ENCODE results near the gene MLLT3. TPM values are rescaled to one million over a fixed set of nuclear protein-coding genes. Genes with fewer than 3 reads are reported as not detected.

MLLT3 gene
- total RNA-seq, 1 donor from 2014 or later = 7.7 TPM

DNA sequence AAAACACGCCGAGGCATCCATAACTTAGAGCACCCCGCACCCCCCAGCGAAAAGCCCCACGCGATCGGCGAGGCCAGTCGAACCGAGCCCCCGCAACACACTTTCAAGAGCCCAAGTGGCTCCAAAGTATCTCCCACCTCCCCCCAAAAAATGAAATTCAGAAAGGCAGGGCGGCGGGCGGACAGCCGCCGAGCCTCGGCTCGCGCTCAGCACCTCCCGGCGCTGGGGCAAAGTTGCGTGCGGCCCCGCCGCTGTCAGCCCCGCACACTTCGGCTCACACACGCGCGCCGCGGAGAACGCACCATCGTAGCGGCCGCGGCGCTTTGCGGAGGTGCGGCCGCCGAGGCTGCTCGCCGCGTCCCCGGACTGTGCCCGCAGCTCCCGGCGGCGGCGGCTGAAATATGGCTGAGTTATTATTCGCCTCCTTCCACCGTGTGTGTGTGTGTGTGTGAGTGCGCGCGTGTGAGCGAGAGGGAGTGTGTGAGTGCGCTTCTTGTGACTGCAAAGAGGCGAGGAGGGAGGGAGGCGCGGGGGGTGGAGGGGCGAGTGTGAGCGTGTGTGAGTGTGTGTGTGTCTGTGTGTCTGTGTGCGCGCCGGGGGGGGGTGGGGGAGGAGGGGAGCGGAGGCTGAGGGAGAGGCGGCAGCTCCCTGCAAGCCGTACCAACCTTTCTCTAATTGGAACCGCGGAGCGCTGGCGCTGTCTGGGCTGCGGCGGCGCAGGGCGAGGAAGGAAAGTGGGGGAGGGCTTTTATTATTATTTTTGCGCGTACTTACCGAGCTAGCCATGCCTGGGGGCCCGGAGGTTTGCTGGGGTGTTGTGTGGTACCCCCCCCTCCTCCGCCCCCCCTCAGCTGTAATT is 599 bp downstream of the MLLT3 start:
- no peaks in the 10 kb centered on the region for H3K36me3 Mint-ChIP-seq (ENCODE audit: low read depth)
- H3K27me3 Mint-ChIP-seq (ENCODE audit: low read depth) = no peaks in the 10 kb centered on the region
- H3K9me3 Mint-ChIP-seq (ENCODE audit: low read depth) = no peaks in the 10 kb centered on the region
- peak overlapping the region; percentile 89 for H3K4me3 Mint-ChIP-seq (ENCODE audit: unreplicated experiment)
- peak overlapping the region; percentile 72 for H3K27ac Mint-ChIP-seq (ENCODE audit: unreplicated experiment)
- peak; percentile 71 for DNase-seq (ENCODE audit: low spot score)
- TF ChIP-seq, protein P1, sequence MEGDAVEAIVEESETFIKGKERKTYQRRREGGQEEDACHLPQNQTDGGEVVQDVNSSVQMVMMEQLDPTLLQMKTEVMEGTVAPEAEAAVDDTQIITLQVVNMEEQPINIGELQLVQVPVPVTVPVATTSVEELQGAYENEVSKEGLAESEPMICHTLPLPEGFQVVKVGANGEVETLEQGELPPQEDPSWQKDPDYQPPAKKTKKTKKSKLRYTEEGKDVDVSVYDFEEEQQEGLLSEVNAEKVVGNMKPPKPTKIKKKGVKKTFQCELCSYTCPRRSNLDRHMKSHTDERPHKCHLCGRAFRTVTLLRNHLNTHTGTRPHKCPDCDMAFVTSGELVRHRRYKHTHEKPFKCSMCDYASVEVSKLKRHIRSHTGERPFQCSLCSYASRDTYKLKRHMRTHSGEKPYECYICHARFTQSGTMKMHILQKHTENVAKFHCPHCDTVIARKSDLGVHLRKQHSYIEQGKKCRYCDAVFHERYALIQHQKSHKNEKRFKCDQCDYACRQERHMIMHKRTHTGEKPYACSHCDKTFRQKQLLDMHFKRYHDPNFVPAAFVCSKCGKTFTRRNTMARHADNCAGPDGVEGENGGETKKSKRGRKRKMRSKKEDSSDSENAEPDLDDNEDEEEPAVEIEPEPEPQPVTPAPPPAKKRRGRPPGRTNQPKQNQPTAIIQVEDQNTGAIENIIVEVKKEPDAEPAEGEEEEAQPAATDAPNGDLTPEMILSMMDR (IDR thresholded peaks at IDR 0.05) = no peak
- H3K4me1 Mint-ChIP-seq (ENCODE audit: low read depth) = peaks cover 35% of the 10 kb centered on the region

DNA sequence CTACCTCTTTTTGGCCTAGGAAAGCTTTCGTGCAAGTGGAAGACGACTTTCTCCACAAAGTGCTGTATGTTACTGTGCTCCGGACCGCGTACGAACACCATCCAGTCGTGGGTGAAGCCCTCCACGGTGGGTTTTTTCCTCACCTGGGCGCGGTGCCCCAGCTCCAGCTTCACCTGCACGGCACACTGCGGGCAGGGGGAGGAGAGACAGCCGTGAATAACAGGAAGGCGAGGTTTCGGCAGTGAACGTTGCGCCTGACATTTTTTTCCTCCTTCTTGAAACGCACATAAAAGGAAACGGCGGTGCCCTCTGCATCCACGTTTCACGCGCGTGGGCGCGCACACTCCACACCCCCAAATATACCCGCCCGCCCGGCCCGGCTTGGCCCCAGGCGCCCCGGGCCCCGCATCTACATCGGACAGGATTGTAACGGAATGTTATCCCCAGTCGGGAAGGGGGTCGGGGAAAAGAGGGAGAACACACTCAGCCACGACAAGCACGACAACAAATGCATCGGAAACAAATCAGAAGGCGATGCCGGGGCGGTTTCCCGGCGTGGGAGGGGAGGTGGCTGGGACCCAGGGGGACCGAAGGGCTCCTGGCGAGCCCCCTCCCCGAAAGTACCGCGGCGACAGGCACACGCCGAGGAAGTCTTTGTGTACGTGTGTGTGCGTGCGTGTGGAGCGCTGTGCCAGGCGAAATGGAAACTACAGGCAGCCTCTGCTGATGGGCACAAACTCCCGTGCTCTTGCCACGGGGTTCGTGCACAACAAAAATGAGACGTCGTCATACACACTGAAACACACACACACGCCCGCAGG is 1.4 kb downstream of the MLLT3 start:
- DNase-seq (ENCODE audit: low spot score) = peak; percentile 67
- TF ChIP-seq, protein P1 (IDR thresholded peaks at IDR 0.05) = no peak
- Mint-ChIP-seq H3K9me3 (ENCODE audit: low read depth) (no peaks in the 10 kb centered on the region), H3K36me3 (ENCODE audit: low read depth) (no peaks in the 10 kb centered on the region), H3K27ac (ENCODE audit: unreplicated experiment) (peak overlapping the region; percentile 72), H3K4me3 (ENCODE audit: unreplicated experiment) (peak overlapping the region; percentile 89), H3K27me3 (ENCODE audit: low read depth) (no peaks in the 10 kb centered on the region), H3K4me1 (ENCODE audit: low read depth) (peaks cover 35% of the 10 kb centered on the region)

DNA sequence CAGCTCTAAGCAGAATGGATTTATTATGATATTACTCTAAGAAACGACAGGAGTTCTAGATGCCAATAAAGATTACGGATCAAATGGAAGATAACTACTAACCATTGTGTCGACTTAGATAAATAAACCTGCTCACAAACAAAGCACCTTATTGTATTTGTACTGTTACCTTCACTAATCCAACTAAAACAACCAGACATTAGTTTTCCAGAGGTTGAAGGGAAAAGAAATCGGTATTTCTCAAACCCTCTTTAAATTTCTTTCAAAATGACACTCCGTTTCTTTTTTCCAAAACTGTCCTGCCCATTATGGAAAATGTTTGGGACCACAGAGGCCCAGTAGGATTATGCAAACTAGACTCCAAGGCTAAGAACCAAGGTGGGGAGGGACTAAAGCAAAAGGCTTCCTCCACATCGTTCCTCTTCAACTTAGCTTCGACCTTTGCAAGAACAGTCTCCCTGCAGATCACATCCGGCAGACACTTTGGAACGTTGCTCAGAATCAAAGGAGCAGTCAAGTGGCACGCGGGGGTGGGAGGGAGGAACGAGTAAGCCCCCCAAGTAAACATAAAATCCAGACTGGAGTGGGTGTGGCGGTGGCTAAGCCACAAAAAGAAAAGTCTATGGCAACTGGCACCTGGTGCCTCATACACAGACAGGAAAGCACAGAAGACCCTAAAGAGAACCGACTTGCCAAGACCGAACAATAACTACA is 2.7 kb downstream of the MLLT3 start:
- TF ChIP-seq, protein P1 (IDR thresholded peaks at IDR 0.05) = no peak
- no peaks in the 10 kb centered on the region for H3K9me3 Mint-ChIP-seq (ENCODE audit: low read depth)
- peaks cover 30% of the 10 kb centered on the region for H3K4me1 Mint-ChIP-seq (ENCODE audit: low read depth)
- no peak overlapping the region for H3K27ac Mint-ChIP-seq (ENCODE audit: unreplicated experiment)
- DNase-seq (ENCODE audit: low spot score) = no peak
- no peaks in the 10 kb centered on the region for H3K36me3 Mint-ChIP-seq (ENCODE audit: low read depth)
- no peaks in the 10 kb centered on the region for H3K27me3 Mint-ChIP-seq (ENCODE audit: low read depth)
- H3K4me3 Mint-ChIP-seq (ENCODE audit: unreplicated experiment) = peak overlapping the region; percentile 58

DNA sequence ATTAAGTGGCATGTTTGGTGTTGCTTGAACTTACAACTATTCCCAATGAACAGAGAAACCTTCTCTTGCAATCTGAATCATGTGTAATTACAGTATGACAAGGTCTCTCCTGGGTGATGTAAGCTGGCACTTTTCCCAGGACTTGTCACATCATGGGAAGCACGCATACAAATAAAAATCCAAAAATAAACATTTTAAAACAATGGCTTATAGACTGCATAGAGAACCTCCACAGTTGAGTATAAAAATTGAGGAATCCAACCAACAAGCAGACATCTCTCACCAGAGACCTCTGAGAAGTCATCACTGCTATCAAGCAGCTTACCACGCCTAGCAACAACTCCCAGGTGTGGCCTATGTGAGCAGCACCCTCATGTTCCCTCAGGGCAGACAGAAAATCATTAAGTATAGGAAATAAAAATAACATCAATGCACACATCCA is 3.9 kb downstream of the MLLT3 start:
- Mint-ChIP-seq H3K4me1 (ENCODE audit: low read depth) (peaks cover 17% of the 10 kb centered on the region), H3K36me3 (ENCODE audit: low read depth) (no peaks in the 10 kb centered on the region), H3K27me3 (ENCODE audit: low read depth) (no peaks in the 10 kb centered on the region), H3K4me3 (ENCODE audit: unreplicated experiment) (no peak overlapping the region), H3K9me3 (ENCODE audit: low read depth) (no peaks in the 10 kb centered on the region), H3K27ac (ENCODE audit: unreplicated experiment) (no peak overlapping the region)
- DNase-seq (ENCODE audit: low spot score) = no peak
- TF ChIP-seq, protein P1 (IDR thresholded peaks at IDR 0.05) = no peak

DNA sequence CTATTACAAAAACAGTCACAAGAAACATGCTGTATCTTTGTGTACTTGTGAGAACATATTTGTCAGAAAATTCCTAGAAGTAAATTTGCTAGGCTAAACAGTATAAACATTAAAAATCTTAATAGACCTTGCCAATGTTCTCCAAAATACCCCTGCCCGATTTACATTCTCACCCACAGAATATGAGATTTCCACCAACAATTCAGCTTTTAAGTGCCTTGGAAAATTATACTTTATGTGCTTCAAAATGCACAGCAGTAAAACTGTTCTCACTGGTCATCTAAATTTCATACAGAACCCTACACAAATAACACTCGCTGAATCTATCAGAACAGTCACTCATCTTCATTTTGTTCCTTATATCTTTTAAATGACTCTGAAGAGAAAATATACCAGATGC is 5.5 kb downstream of the MLLT3 start:
- no peaks in the 10 kb centered on the region for H3K36me3 Mint-ChIP-seq (ENCODE audit: low read depth)
- H3K9me3 Mint-ChIP-seq (ENCODE audit: low read depth) = no peaks in the 10 kb centered on the region
- peaks cover 20% of the 10 kb centered on the region for H3K4me1 Mint-ChIP-seq (ENCODE audit: low read depth)
- TF ChIP-seq, protein P1 (IDR thresholded peaks at IDR 0.05) = no peak
- DNase-seq (ENCODE audit: low spot score) = no peak
- no peak overlapping the region for H3K27ac Mint-ChIP-seq (ENCODE audit: unreplicated experiment)
- H3K4me3 Mint-ChIP-seq (ENCODE audit: unreplicated experiment) = no peak overlapping the region
- H3K27me3 Mint-ChIP-seq (ENCODE audit: low read depth) = no peaks in the 10 kb centered on the region
